Smooth muscle cell (in vitro differentiated cells): ENCODE data around the gene BEND3. TPM values are rescaled to one million over a fixed set of nuclear protein-coding genes. Genes with fewer than 3 reads are reported as not detected.

Source experiments
- DNase-seq: peaks from one replicate; lab custom pipeline; 2025; ENCODE audit not compliant: unreplicated experiment; lab: John Stamatoyannopoulos, UW
- H2AFZ ChIP-seq: fragments of 200-600 bp; sonication (generic); 2 replicates; pipeline ENCODE4 v1.6.0; 2016; ENCODE audit warnings: antibody characterized with exemption, low read depth, mild to moderate bottlenecking
- H3F3A ChIP-seq: fragments of 200-600 bp; sonication (generic); 2 replicates; pipeline ENCODE4 v1.6.0; 2017; ENCODE audit warnings: antibody characterized with exemption, low read depth
- H3K27ac ChIP-seq: fragments of 200-600 bp; sonication (generic); 2 replicates; pipeline ENCODE4 v1.5.1; 2016; ENCODE audit warnings: low read depth, mild to moderate bottlenecking
- H3K27me3 ChIP-seq: fragments of 200-600 bp; sonication (generic); 2 replicates; pipeline ENCODE4 v1.6.1; 2016; ENCODE audit warnings: low read depth, mild to moderate bottlenecking
- H3K36me3 ChIP-seq: fragments of 200-600 bp; sonication (generic); 2 replicates; pipeline ENCODE4 v1.5.1; 2016; ENCODE audit warnings: low read depth
- H3K4me1 ChIP-seq: fragments of 200-600 bp; sonication (generic); 2 replicates; pipeline ENCODE4 v1.5.1; 2016; ENCODE audit warnings: low read depth
- H3K4me2 ChIP-seq: fragments of 200-600 bp; sonication (generic); 2 replicates; pipeline ENCODE4 v1.6.0; 2016; ENCODE audit warnings: mild to moderate bottlenecking
- H3K4me3 ChIP-seq: fragments of 200-600 bp; sonication (generic); 2 replicates; pipeline ENCODE4 v1.5.1; 2016; ENCODE audit warnings: mild to moderate bottlenecking
- H3K79me2 ChIP-seq: fragments of 200-600 bp; sonication (generic); 2 replicates; pipeline ENCODE4 v1.6.0; 2016; ENCODE audit warnings: low read depth, mild to moderate bottlenecking
- H3K9ac ChIP-seq: fragments of 200-600 bp; sonication (generic); 2 replicates; pipeline ENCODE4 v1.6.0; 2016; ENCODE audit warnings: low read depth
- H3K9me3 ChIP-seq: fragments of 200-600 bp; sonication (generic); replicated peaks from 2 replicates; pipeline ENCODE4 v1.5.1; 2016; ENCODE audit warnings: low read depth
- H4K20me1 ChIP-seq: fragments of 200-600 bp; sonication (generic); 2 replicates; pipeline ENCODE4 v1.6.0; 2016; ENCODE audit warnings: low read depth
- WGBS: methylation state at CpG from one replicate; pipeline ENCODE4 v1.1.7; 2016; ENCODE audit warnings: low lambda C conversion rate; 5-methylcytosine and 5-hydroxymethylcytosine counted together
- polyA plus RNA-seq: library from polyadenylated mRNA; unstranded; fragments of >200 nt; fragmentation: Nextera tagmentation; extraction: Ambion mirVana; gene quantifications from 2 replicates; pipeline ENCODE4 v1.2.1, GENCODE V29; 2016
- total RNA-seq: library from RNA; depleted of rRNA; stranded (reverse); fragments of >200 nt; gene quantifications from 2 replicates; pipeline ENCODE4 v1.2.3, GENCODE V29; 2014
- TF ChIP-seq, protein P1 (sequence below): fragments of 200-600 bp; sonication (generic); IDR thresholded peaks from 2 replicates; pipeline ENCODE4 v1.5.1; 2017; ENCODE audit warnings: borderline replicate concordance, mild to moderate bottlenecking, antibody characterized with exemption; ENCODE audit not compliant: insufficient read depth, poor library complexity, severe bottlenecking

Gene BEND3
- total and polyA plus RNA-seq, 2 experiments from 2014 or later, result 2.3 to 3.5 TPM

DNA sequence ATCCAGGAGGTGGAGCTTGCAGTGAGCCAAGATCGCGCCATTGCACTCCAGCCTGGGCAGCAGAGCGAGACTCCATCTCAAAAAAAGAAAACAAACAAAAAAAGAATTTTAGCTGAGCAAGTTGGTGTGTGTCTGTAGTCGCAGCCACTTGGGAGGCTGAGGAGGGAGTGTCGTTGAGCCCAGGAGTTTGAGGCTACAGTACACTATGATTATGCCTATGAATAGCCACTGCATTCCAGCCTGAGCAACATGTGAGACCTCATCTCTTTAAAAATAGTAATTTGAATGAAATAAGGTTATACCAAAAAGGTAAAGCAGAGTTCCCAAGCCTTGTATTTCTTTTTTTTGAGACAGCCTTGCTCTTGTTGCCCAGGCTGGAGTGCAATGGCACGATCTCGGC, 67.5 kb downstream of the BEND3 start:
- DNase-seq, result no peak
- no peaks in the 10 kb centered on the region for H3F3A ChIP-seq
- H3K4me2 ChIP-seq, result no peak overlapping the region
- H3K27ac ChIP-seq, result no peak overlapping the region
- no peaks in the 10 kb centered on the region for H4K20me1 ChIP-seq
- TF ChIP-seq, protein P1, sequence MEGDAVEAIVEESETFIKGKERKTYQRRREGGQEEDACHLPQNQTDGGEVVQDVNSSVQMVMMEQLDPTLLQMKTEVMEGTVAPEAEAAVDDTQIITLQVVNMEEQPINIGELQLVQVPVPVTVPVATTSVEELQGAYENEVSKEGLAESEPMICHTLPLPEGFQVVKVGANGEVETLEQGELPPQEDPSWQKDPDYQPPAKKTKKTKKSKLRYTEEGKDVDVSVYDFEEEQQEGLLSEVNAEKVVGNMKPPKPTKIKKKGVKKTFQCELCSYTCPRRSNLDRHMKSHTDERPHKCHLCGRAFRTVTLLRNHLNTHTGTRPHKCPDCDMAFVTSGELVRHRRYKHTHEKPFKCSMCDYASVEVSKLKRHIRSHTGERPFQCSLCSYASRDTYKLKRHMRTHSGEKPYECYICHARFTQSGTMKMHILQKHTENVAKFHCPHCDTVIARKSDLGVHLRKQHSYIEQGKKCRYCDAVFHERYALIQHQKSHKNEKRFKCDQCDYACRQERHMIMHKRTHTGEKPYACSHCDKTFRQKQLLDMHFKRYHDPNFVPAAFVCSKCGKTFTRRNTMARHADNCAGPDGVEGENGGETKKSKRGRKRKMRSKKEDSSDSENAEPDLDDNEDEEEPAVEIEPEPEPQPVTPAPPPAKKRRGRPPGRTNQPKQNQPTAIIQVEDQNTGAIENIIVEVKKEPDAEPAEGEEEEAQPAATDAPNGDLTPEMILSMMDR, result no peak
- no peaks in the 10 kb centered on the region for H3K36me3 ChIP-seq
- no peak overlapping the region for H3K9ac ChIP-seq
- WGBS, result 97% methylated on average over 7 of the region's 7 CpGs
- no peaks in the 10 kb centered on the region for H3K4me1 ChIP-seq
- H3K27me3 ChIP-seq, result no peaks in the 10 kb centered on the region
- H3K4me3 ChIP-seq, result no peak overlapping the region
- H2AFZ ChIP-seq, result no peak overlapping the region
- H3K9me3 ChIP-seq, result no peaks in the 10 kb centered on the region
- no peaks in the 10 kb centered on the region for H3K79me2 ChIP-seq

DNA sequence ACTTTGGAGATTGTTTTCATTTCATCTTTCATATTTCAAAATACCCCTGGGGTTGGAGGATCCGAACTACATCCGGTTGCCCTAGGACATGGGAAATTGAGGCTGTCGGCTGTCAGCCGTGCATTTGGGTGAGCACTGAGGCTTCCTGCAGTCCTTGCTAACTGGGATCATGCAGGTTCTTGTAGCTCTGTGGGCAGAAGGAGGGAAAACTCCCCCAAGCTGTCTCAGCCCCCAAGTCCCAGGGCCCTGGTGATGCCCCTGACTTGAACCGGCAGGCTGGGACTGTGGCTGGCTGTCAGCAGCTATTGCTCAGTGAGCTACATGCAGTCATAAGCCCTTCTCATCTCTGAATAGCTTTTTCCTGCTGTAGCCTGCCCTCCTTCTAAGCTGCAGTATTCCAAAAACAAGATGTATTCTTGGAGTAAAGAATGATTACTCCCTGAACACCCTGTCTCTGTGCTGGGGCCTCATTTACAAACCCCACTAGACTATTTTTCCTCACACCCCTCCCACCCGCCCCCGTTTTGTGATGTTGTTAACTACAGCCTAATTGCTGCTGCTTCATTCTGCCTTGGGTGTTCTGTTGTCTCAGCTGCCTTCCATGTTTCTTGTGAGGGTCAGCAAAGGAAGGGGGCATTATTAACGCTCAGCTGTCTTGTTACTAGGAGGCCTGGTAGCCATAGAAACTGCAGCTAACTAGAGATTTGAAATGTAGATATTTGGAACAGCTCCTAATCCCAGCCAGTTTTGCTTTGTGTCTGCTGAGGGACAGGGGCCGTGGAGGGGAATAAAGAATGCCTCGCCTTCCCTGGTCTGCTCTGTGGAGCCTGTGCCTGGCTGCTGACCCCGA, 69.3 kb downstream of the BEND3 start:
- no peaks in the 10 kb centered on the region for H3K79me2 ChIP-seq

DNA sequence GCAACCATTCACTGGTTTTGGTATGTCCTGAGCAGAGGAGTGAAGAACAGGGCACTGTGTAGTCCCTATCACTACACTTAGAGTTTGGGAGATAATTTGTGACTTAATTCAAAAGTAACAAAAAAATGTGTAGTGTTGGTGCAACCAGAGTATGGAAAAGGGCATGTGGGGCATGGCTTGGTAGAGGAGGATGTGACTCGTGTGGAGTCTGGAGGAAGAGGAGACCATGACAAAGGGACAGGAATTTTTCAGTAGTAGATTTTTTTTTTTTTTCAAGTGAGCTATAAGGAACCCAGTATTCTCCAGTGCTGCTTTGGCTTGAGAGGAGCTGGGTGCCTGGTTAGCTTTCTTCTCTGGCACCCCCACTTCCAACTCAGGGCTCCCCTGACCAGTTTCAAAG, 82.2 kb downstream of the BEND3 start:
- no peaks in the 10 kb centered on the region for H3K36me3 ChIP-seq
- no peaks in the 10 kb centered on the region for H3K27me3 ChIP-seq
- H3K4me1 ChIP-seq, result no peaks in the 10 kb centered on the region
- TF ChIP-seq, protein P1, result no peak
- H4K20me1 ChIP-seq, result peaks cover 11% of the 10 kb centered on the region
- H3K9me3 ChIP-seq, result no peaks in the 10 kb centered on the region
- no peak overlapping the region for H3K4me2 ChIP-seq
- peaks cover 12% of the 10 kb centered on the region for H3K79me2 ChIP-seq
- DNase-seq, result no peak
- no peak overlapping the region for H2AFZ ChIP-seq
- H3K4me3 ChIP-seq, result no peak overlapping the region
- WGBS, result 70% methylated on average over 1 of the region's 1 CpG
- no peak overlapping the region for H3K27ac ChIP-seq
- no peaks in the 10 kb centered on the region for H3F3A ChIP-seq
- no peak overlapping the region for H3K9ac ChIP-seq

More for the DNA sequence above, 69.3 kb downstream of the BEND3 start:
- Histone ChIP-seq H3K4me1 (no peaks in the 10 kb centered on the region), H3K9me3 (no peaks in the 10 kb centered on the region), H3K9ac (no peak overlapping the region), H3K4me2 (no peak overlapping the region), H3K27ac (no peak overlapping the region), H3K36me3 (no peaks in the 10 kb centered on the region), H3F3A (no peaks in the 10 kb centered on the region), H2AFZ (no peak overlapping the region), H4K20me1 (no peaks in the 10 kb centered on the region), H3K4me3 (no peak overlapping the region), H3K27me3 (no peaks in the 10 kb centered on the region)
- TF ChIP-seq, protein P1, result no peak
- DNase-seq, result no peak
- 74% methylated on average over 11 of the region's 11 CpGs for WGBS

DNA sequence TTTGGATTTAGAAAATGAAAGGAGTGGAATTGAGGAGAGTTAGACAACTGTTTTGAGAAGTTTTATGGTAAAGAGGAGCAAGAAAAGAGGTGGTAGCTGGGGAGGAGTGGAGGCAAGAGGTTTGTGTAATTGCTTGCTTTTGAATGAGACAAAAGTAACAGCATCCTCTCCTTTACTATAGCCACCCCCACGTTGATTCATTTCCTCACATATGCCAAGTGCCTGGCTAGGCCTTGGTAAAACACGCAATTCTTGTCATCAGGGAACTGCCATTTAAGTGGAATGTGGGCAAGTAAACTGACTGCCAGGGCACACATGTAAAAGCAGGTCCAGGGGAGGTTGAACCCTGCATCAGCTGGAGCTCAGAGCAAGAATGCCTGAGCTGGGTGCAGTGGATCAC, 83.3 kb downstream of the BEND3 start:
- TF ChIP-seq, protein P1, result no peak
- Histone ChIP-seq H3K4me3 (no peak overlapping the region), H2AFZ (no peak overlapping the region), H3K9me3 (no peaks in the 10 kb centered on the region), H3F3A (no peaks in the 10 kb centered on the region), H3K27me3 (no peaks in the 10 kb centered on the region), H3K27ac (no peak overlapping the region), H4K20me1 (peaks cover 9% of the 10 kb centered on the region), H3K79me2 (peaks cover 12% of the 10 kb centered on the region), H3K4me1 (no peaks in the 10 kb centered on the region), H3K9ac (no peak overlapping the region), H3K4me2 (no peak overlapping the region), H3K36me3 (no peaks in the 10 kb centered on the region)
- no peak for DNase-seq
- 91% methylated on average over 2 of the region's 2 CpGs for WGBS
